Spinal cord (tissue), 10 donors: ENCODE data around the gene SGK2. TPM values are rescaled to one million over a fixed set of nuclear protein-coding genes. Genes with fewer than 3 reads are reported as not detected.
"Not testable (repeated sequence)": the region's sequence is repeated elsewhere in the genome, so short reads cannot be mapped to it uniquely, and the experiment has no call there.

Experiments
- DNase-seq, 6 donors: peaks; one replicate each; pipeline versions ENCODE4 v3.0.0 to v3.0.0-alpha.2; 2013 to 2015; ENCODE audit warnings: low spot score in 6 of 6, low read depth in 4 of 6
- H3K27ac ChIP-seq: one replicate; pipeline ENCODE4 v1.5.1; 2013; ENCODE audit warnings: low read depth, low read length, control low read depth
- H3K27me3 ChIP-seq: one replicate; pipeline ENCODE4 v1.6.1; 2013; ENCODE audit warnings: low read length; ENCODE audit not compliant: control insufficient read depth, insufficient read depth
- H3K36me3 ChIP-seq: one replicate; pipeline ENCODE4 v1.6.1; 2013; ENCODE audit warnings: low read length; ENCODE audit not compliant: control insufficient read depth, insufficient read depth
- H3K4me1 ChIP-seq: one replicate; pipeline ENCODE4 v1.6.1; 2013; ENCODE audit warnings: low read length; ENCODE audit not compliant: control insufficient read depth, insufficient read depth
- H3K4me3 ChIP-seq: one replicate; pipeline ENCODE4 v1.5.1; 2013; ENCODE audit warnings: low read depth, low read length, control low read depth
- H3K9me3 ChIP-seq: one replicate; pipeline ENCODE4 v1.6.1; 2013; ENCODE audit warnings: low read length; ENCODE audit not compliant: control insufficient read depth, insufficient read depth
- WGBS: methylation state at CpG from one replicate; pipeline ENCODE4 v1.1.5; 2013; ENCODE audit warnings: missing lambda C conversion rate; ENCODE audit not compliant: insufficient coverage; 5-methylcytosine and 5-hydroxymethylcytosine counted together
- polyA plus RNA-seq, 2 donors: library from polyadenylated mRNA; unstranded; fragments of 120-200 nt; gene quantifications; one replicate each; pipeline ENCODE4 v1.2.1, GENCODE V29; 2013; ENCODE audit not compliant: insufficient read length in 2 of 2
- total RNA-seq, 2 donors: library from RNA; depleted of rRNA in 1 of 2; stranded (reverse); fragments of 120-200 nt in 1 of 2; fragments of >200 nt in 1 of 2; gene quantifications; one replicate each; pipeline versions ENCODE4 v1.2.3 to v1.2.4, GENCODE V29; 2013 to 2014
- donor health status: healthy.

SGK2 gene
- total and polyA plus RNA-seq, 4 donors, result 6.4 to 20.7 (median 12.4) TPM

- Histone ChIP-seq H3K27ac (no peak overlapping the region), H3K4me3 (no peak overlapping the region), H3K4me1 (peaks cover 15% of the 10 kb centered on the region), H3K36me3 (no peaks in the 10 kb centered on the region), H3K27me3 (no peaks in the 10 kb centered on the region), H3K9me3 (no peaks in the 10 kb centered on the region)
- DNase-seq, result peak in 1 of 6 donors; percentile 35
- 76% methylated on average over 8 of the region's 8 CpGs for WGBS
Measured at GRCh38 chr20:43586641-43587040, 27.8 kb downstream of the SGK2 start.

DNA sequence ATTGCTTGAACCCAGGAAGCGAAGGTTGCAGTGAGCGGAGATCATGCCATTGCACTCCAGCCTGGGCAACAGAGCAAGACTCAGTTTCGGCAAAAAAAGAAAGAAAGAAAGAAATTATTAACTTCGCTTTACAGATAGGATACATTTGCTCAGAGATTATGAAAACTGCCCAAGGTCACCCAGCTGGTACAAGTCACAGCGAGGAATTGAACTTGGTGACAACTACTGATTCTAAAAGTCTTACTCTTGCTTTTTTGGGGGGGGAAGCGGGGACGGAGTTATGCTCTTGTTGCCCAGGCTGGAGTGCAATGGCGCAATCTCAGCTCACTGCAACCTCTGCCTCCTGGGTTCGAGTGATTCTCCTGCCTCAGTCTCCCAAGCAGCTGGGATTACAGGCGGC is 29.7 kb downstream of the SGK2 start:
- not testable (repeated sequence) for H3K27me3 ChIP-seq, H3K4me3 ChIP-seq, H3K36me3 ChIP-seq, H3K9me3 ChIP-seq, DNase-seq, H3K27ac ChIP-seq
- peaks cover 23% of the 10 kb centered on the region for H3K4me1 ChIP-seq
- 93% methylated on average over 7 of the region's 10 CpGs for WGBS

GRCh38 chr20:43590036-43590391 is 31.2 kb downstream of the SGK2 start:
- DNase-seq, result no peak
- Histone ChIP-seq H3K4me3 (peak overlapping the region; percentile 78), H3K27ac (peak overlapping the region; percentile 88), H3K9me3 (no peaks in the 10 kb centered on the region), H3K36me3 (peaks cover 7% of the 10 kb centered on the region), H3K27me3 (no peaks in the 10 kb centered on the region), H3K4me1 (peaks cover 23% of the 10 kb centered on the region)
- WGBS, result 5% methylated on average over 6 of the region's 9 CpGs

- DNase-seq, result peak; percentile 82 to 97 (median 90)
- Histone ChIP-seq H3K36me3 (peaks cover 14% of the 10 kb centered on the region), H3K9me3 (no peaks in the 10 kb centered on the region), H3K27ac (peak within 1 kb of the TSS; percentile 88), H3K27me3 (no peaks in the 10 kb centered on the region), H3K4me3 (peak within 1 kb of the TSS; percentile 78), H3K4me1 (peaks cover 23% of the 10 kb centered on the region)
- under 1% methylated on average over 54 of the region's 68 CpGs for WGBS
Measured at GRCh38 chr20:43590392-43591303, 31.8 kb downstream of the SGK2 start, which contains the start of gene IFT52. TSS of gene IFT52 (plus strand) at chr20:43590937. CDS start at chr20:43594699, 3,762 bp downstream.

DNA sequence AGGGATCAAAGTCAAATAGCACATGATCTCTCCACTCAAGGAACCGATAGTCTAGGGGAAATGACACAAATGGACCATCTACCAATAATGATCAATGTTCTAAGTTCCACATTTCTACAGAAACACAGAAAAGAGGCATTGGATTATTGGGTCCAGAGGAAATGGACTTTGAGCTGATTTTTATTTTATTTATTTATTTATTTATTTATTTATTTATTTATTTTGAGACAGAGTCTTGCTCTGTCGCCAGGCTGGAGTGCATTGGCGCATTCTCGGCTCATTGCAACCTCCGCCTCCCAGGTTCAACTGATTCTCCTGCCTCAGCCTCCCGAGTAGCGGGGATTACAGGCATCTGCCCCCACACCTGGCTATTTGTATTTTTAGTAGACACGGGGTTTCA is 43.1 kb downstream of the SGK2 start:
- not testable (repeated sequence) for H3K27ac ChIP-seq, H3K4me3 ChIP-seq, DNase-seq, H3K4me1 ChIP-seq, H3K9me3 ChIP-seq, H3K27me3 ChIP-seq
- H3K36me3 ChIP-seq, result peaks cover 38% of the 10 kb centered on the region
- WGBS, result 98% methylated on average over 5 of the region's 8 CpGs

DNA sequence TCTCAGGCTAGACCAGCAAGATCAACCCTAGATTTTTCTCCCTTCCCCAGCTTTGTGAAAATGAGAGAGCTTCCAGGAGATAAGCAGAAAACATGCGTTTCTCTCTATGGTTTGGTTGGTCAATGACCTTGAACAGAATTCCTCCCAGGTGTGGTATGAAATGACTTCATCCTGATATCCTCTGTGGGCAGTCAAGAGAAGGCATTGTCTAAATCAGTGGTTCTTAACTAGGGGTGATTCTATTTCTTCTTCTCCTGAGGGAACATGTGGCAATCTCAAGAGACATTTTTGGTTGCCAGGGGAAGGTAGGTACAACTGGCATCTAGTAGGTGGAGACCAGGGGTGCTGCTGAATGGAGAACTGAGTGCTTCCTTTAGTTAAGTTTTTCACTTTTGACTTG is 44.3 kb downstream of the SGK2 start:
- no peak overlapping the region for H3K27ac ChIP-seq
- H3K27me3 ChIP-seq, result no peaks in the 10 kb centered on the region
- peaks cover 37% of the 10 kb centered on the region for H3K36me3 ChIP-seq
- WGBS, result no CpG with 5 or more reads among the region's 1 CpG
- DNase-seq, result no peak
- H3K4me1 ChIP-seq, result no peaks in the 10 kb centered on the region
- H3K9me3 ChIP-seq, result no peaks in the 10 kb centered on the region
- no peak overlapping the region for H3K4me3 ChIP-seq

GRCh38 chr20:43605715-43606114 is 46.9 kb downstream of the SGK2 start:
- no peaks in the 10 kb centered on the region for H3K4me1 ChIP-seq
- H3K27me3 ChIP-seq, result no peaks in the 10 kb centered on the region
- no peak overlapping the region for H3K4me3 ChIP-seq
- DNase-seq, result no peak
- no peak overlapping the region for H3K27ac ChIP-seq
- H3K9me3 ChIP-seq, result no peaks in the 10 kb centered on the region
- H3K36me3 ChIP-seq, result peaks cover 35% of the 10 kb centered on the region
- WGBS, result 98% methylated on average over 8 of the region's 9 CpGs

DNA sequence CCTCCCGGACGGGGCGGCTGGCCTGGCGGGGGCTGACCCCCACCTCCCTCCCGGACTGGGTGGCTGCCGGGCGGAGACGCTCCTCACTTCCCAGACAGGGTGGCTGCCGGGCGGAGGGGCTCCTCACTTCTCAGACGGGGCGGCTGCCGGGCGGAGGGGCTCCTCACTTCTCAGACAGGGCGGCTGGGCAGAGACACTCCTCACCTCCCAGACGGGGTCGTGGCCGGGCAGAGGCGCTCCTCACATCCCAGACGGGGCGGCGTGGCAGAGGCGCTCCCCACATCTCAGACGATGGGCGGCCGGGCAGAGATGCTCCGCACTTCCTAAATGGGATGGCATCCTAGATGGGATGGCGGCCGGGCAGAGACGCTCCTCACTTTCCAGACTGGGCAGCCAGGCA is 48.5 kb downstream of the SGK2 start:
- not testable (repeated sequence) for DNase-seq, H3K27me3 ChIP-seq, H3K9me3 ChIP-seq, H3K4me1 ChIP-seq, H3K27ac ChIP-seq, H3K4me3 ChIP-seq
- WGBS, result over 99% methylated on average over 13 of the region's 30 CpGs
- H3K36me3 ChIP-seq, result peaks cover 35% of the 10 kb centered on the region

DNA sequence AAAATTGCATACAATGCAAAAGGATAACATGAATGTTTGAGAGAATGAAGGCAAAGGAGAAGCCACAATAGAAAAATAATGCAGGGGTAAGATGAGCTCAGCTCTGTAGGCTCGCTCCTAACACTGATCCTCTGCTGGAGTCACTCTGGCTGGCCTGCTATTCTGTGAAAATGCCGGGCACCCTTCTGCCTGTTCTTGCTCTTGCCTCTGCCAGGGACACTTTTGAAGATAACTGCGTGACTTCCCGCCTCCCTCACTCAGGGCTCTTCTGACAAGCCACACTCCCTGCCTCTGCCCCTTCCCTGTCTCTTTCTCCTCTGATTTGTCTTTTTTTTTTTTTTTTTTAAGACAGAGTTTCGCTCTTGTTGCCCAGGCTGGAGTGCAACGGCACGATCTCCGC is 72.8 kb downstream of the SGK2 start:
- H3K27me3 ChIP-seq, result no peaks in the 10 kb centered on the region
- H3K4me1 ChIP-seq, result no peaks in the 10 kb centered on the region
- no peak overlapping the region for H3K4me3 ChIP-seq
- WGBS, result 93% methylated on average over 4 of the region's 8 CpGs
- DNase-seq, result no peak
- no peak overlapping the region for H3K27ac ChIP-seq
- peaks cover 46% of the 10 kb centered on the region for H3K36me3 ChIP-seq
- no peaks in the 10 kb centered on the region for H3K9me3 ChIP-seq
